ENCODE measurements around the gene CLDN22. TPM values are rescaled to one million over a fixed set of nuclear protein-coding genes. Genes with fewer than 3 reads are reported as not detected.

CLDN22 gene
- total RNA-seq, 2 donors from 2014 or later = not detected

DNA sequence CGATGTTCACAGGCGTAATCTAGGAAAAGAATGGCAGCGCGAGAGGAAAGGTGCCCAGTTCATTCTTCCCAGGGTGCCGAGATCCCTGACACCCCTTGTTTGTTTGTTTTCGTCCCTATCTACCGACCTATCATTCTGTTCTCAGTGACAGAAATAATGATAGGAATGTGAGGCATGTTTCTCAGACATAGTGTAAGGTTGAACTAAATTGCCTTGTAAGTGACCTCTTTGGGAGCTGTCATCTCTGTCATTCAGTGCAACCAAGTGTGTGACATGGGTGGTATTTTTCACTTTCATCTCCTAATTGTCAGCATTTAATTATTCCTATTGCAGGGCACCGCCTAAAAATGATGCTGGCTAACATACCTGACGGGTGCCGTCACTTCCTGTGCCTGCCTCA lies 24.4 kb downstream of the CLDN22 start:
- intact Hi-C loops (cut with DNase I) = loop anchor here in 1 of 2 donors (10.0 kb wide), 1 partner anchor 729 kb away; no protein-coding TSS in a partner anchor
- DNase-seq (ENCODE audit: low spot score) = no peak

DNA sequence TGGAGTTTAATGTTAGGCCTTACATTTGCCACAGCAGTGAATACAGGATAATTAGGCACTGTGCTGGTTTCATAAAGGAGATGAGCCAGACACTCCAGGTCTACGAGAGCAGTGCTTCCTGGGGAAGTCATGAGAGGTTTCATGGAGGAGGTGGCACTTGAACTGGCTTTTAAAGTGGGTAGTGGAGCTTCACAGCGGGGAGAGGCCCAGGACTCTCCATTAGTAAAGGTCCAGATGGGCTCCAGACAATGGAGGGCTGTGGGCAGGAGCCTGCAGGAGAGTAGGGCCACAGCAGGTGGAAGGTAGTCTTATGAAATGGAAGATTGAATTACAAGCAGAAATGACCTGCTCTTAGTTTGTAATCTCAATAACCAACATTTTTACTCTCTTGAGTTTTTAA lies 29.0 kb downstream of the CLDN22 start:
- DNase-seq (ENCODE audit: low spot score) = no peak
- intact Hi-C loops (cut with DNase I) = loop anchor here in 1 of 2 donors (10.0 kb wide), 1 partner anchor 734 kb away; no protein-coding TSS in a partner anchor

DNA sequence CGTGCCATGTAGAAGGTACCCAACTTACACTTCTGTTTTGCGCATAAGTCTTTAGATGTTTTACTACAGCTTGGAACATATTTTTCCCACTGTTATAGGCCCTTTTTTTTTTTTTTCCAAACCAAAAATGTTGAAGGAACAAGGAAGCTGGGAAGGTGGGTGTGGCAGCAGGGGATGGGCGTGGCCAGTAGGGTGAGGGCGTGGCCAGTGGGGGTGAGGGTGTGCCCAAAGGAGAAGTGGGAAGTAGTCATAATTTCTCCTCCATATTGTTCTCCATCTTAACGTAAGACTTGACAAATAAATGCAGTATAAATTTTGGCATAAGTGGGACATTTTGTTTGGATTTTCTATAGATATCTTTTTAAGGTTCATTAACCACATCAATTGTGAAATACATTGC lies 30.4 kb downstream of the CLDN22 start:
- intact Hi-C loops (cut with DNase I) = loop anchor here in 1 of 2 donors (10.0 kb wide), 1 partner anchor 735 kb away; no protein-coding TSS in a partner anchor
- no peak for DNase-seq (ENCODE audit: low spot score)

DNA sequence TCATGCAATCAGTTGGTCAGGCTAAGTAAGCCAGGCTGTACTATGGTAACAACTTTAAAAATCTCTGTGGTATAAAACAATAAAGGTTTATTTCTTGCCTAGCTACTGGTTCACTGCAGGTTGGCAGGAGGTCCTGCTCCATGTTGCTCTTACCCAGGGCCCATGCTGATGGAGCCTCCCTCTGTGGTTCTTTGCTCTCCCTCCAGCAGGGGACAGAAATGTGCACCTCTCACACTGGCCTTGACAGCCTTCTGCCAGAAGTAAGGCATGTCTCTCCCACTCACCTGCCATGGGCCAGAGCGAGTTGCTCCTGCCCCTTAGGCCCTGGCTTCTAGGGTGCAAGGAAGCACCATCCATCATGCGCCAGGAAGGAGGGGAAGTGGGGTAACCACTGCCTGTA lies 31.1 kb downstream of the CLDN22 start:
- no peak for DNase-seq (ENCODE audit: low spot score)
- intact Hi-C loops (cut with DNase I) = no loop called here

DNA sequence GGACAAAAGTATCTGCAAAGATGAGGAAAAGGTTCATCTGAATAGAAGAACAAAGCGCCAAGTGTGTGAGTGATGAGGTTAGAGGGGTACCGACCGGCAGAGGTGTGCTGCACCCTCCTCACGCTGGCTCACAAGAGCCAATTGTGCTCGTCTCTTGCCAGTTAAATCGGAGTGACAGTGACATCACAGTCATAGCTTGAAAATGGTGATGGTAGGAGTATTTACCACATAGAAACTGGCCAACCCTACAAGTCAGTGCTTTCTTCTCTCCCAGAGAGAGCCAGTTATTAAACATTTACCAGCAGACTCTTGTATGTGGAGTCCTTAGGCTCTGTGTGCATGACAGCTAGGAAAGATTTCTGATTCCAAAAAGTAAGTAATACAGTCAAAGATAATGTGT lies 32.4 kb downstream of the CLDN22 start:
- intact Hi-C loops (cut with DNase I) = no loop called here
- no peak for DNase-seq (ENCODE audit: low spot score)

DNA sequence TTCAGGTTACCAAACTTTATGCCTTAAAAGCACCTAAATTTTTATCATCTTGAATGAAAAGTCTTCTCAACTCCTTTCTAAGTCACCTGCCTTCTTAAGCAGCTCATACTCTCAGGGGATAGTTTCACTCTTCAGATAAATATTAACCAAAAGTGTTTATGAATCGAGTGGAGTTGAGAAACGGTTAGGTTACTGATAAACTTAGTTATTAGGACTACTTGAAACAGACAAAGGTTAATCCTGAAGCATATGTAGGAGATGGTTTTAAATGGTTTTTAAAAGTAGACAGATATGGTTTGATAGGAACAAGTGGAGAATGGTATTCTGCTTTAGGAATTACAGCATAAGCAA lies 32.8 kb downstream of the CLDN22 start:
- intact Hi-C loops (cut with DNase I) = no loop called here
- DNase-seq (ENCODE audit: low spot score) = no peak

DNA sequence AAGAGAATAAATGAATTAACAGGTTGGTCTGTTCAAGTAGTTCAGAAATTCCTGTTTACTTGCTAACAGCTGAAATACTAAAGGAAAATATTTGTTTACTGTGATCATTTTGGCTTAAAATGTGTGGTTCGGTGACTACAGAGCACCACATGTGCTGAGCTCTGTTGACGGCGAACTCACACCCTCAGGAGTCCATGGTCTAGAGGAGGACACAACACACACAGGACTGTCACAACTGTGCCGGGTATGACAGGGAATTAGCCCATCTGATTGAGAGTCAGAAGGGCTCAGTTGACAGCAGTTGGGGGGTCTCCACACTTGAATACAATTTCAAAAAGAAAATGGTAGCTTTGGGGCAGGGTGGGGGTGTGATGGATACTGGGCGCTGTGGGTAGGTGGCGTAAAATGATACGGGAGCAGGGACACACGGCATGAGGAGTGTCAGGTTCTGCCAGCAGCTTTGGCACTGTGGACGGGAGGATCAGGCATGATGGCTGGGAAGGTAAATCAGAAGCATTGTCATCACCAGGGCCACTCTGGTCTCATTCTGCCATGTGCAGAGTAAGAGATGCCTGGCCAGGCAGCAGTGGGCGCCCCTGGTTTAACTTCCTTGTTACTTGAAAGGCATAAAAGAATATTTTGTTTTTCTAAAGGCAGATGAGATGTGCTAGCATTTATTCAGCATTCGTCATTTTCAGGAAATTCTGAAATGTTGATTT lies 33.3 kb downstream of the CLDN22 start:
- intact Hi-C loops (cut with DNase I) = no loop called here
- no peak for DNase-seq (ENCODE audit: low spot score)

DNA sequence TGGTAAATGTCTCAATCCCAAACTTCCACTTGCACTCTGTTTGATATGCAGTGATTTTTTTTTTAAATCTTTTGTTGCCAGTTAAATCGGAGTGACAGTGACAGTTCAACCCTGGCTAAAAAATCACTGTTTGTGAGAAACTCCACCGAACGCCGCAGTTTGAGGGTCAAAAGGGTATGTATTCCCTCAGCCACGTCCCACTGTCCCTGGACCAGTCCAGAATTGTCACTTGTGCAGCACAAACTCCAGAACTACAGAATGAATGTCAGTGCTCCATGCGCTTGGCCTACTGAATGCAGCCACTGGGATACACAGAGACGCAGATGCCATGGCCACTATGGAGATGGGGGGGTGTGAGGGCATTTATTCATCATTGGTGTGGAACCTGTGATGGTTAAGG lies 34.2 kb downstream of the CLDN22 start:
- intact Hi-C loops (cut with DNase I) = no loop called here
- DNase-seq (ENCODE audit: low spot score) = no peak

DNA sequence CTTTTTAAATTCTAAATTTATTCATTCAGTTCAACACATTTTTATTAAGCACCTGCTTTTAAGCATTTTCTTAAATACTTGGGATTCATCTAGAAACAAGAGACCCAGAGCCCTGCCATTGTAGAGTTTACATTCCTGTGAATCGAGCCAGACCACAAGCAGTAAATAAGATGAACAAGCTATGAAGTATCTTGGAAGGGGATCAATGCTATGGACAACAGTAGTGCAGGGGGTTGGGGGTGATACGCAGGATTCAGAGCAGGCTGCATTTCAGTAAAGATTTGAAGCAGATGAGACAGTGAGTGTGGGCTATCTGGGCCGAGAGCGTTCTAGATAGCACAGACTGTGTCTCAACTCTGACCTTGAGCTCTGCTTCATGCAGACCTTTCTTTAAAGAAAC lies 35.1 kb downstream of the CLDN22 start:
- DNase-seq (ENCODE audit: low spot score) = no peak
- intact Hi-C loops (cut with DNase I) = no loop called here

DNA sequence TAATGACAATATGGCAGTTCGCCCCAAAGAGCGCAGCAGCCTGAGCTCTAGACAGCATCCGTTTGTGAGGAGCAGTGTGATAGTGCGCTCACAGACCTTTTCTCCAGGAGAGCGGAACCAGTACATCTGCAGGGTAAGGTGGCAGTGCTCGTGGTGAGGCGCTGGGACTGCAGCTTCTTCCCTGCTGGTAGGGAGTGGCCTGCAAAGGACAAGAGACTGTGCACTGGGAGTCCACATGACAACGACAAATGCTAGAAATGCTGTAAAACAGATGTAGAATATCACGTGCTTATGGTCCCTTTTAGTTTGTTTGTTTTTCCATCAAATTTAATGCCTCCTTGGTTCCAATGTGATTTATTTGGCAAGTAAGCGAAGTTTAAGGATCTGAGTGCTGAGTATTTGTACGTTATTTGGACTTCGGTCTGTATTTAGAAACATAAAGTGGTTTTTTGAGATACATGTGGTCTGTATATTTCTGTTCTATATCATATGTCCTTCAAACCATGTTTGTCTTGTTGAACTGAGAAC lies 35.8 kb downstream of the CLDN22 start:
- intact Hi-C loops (cut with DNase I) = no loop called here
- no peak for DNase-seq (ENCODE audit: low spot score)

DNA sequence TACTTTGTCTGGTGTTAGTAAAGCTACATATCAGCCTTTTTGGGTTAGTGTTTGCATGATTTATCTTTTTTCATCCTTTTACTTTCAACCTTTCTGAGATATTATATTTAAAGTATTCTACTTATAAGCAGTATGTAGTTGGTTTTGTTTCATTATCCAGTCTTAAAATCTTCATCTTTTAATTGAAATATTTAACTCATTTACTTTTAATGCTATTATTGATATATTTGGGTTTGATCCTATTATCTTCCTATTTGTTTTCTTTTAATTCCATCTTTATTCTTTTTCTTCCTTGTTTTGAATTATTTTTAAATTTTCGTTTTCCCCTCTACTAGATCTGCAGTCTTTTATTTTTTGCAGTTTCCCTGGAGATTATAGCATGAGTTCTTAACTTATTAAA lies 44.0 kb downstream of the CLDN22 start:
- no peak for DNase-seq (ENCODE audit: low spot score)
- intact Hi-C loops (cut with DNase I) = no loop called here

DNA sequence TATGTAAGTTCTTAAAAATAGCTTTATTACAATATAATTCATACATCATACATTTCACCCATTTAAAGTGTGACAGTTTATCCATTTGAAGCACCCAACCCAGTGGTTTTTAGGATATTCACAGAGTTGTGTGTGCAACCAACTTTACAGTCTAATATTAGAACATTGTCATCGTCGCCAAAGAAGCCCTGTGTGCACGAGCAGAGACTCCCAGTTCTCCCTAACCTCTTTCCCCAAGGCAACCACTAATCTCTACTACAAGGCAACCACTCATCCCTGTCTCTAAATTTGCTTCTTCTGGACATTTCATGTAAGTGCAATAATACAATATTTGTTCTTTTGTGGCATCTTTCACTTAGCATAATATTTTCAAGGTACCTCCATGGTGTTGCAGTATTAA lies 47.7 kb downstream of the CLDN22 start:
- intact Hi-C loops (cut with DNase I) = loop anchor here in 1 of 2 donors (5.0 kb wide), 1 partner anchor 1230 kb away; no protein-coding TSS in a partner anchor
- DNase-seq (ENCODE audit: low spot score) = no peak

DNA sequence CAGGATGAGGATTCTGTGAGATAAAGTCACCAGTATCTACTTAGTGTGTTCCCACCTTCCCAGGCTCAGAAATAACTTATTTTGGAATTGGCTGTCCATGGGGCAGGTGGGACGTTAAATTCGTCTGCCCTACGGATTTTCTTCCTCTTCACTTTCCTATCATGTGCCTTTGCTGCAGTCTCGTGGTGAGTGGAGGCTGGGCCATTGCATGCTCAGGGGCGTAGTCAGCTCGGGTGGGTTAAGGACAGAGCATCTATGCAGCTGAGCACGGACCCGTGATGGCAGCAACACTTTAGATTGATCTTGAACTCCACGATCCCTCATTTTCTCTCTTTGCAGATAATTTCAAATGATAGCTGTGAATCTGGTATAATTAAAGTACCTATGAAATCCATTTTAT lies 51.5 kb downstream of the CLDN22 start:
- intact Hi-C loops (cut with DNase I) = no loop called here
- DNase-seq (ENCODE audit: low spot score) = no peak

Other genes starting within 250 kb of the CLDN22 start
- gene WWC2, start 221.0 kb downstream of the CLDN22 start, total RNA-seq = 10 to 100 TPM; 24.8 to 25.8 TPM
- gene CLDN24, start 2.1 kb upstream of the CLDN22 start, total RNA-seq = not detected
- 10 to 100 TPM; 10.8 to 11.0 TPM for gene CDKN2AIP, start 124.4 kb upstream of the CLDN22 start, total RNA-seq
- 10 to 100 TPM in 1 of 2 donors, 1 to 10 TPM in 1; 9.2 to 11.8 TPM for gene ING2, start 184.8 kb upstream of the CLDN22 start, total RNA-seq

Data from posterior vena cava (tissue), 2 donors.